Neural crest cell (in vitro differentiated cells): ENCODE data around the gene NDUFAF2. TPM values are rescaled to one million over a fixed set of nuclear protein-coding genes. Genes with fewer than 3 reads are reported as not detected.

Experiments
- DNase-seq: peaks from one replicate; pipeline ENCODE4 v3.0.0; 2021; ENCODE audit warnings: low read depth, mixed read lengths, low spot score
- H3K27ac Mint-ChIP-seq: one replicate; pipeline ENCODE4 v1.8.0; 2021; ENCODE audit warnings: mild to moderate bottlenecking, mixed read lengths; ENCODE audit not compliant: unreplicated experiment
- H3K27me3 Mint-ChIP-seq: 2 replicates; pipeline ENCODE4 v1.8.0; 2021; ENCODE audit warnings: low read depth, mild to moderate bottlenecking, mixed read lengths
- H3K36me3 Mint-ChIP-seq: 2 replicates; pipeline ENCODE4 v1.8.0; 2021; ENCODE audit warnings: low read depth, mild to moderate bottlenecking, mixed read lengths
- H3K4me1 Mint-ChIP-seq: 2 replicates; pipeline ENCODE4 v1.8.0; 2021; ENCODE audit warnings: mixed read lengths
- H3K4me3 Mint-ChIP-seq: one replicate; pipeline ENCODE4 v1.8.0; 2021; ENCODE audit warnings: mild to moderate bottlenecking, mixed read lengths
- H3K9me3 Mint-ChIP-seq: 2 replicates; pipeline ENCODE4 v1.8.0; 2021; ENCODE audit warnings: mixed read lengths
- total RNA-seq: library from RNA; stranded (reverse); gene quantifications from 2 replicates; pipeline ENCODE4 v1.2.1, GENCODE V29; 2021
- TF ChIP-seq, protein P1 (sequence below): fragments of 200-600 bp; sonication (generic); conservative IDR thresholded peaks from 2 replicates; pipeline ENCODE4 v1.5.0; 2021; ENCODE audit warnings: antibody characterized with exemption, mild to moderate bottlenecking

NDUFAF2 gene
- total RNA-seq, 1 donor from 2014 or later: 37.7 TPM

GRCh38 chr5:61171479-61171878 is 226.5 kb downstream of the NDUFAF2 start:
- no peaks in the 10 kb centered on the region for H3K27me3 Mint-ChIP-seq
- H3K4me3 Mint-ChIP-seq: no peak overlapping the region
- no peak overlapping the region for H3K27ac Mint-ChIP-seq
- peaks cover 4% of the 10 kb centered on the region for H3K4me1 Mint-ChIP-seq
- no peaks in the 10 kb centered on the region for H3K9me3 Mint-ChIP-seq
- TF ChIP-seq, protein P1, sequence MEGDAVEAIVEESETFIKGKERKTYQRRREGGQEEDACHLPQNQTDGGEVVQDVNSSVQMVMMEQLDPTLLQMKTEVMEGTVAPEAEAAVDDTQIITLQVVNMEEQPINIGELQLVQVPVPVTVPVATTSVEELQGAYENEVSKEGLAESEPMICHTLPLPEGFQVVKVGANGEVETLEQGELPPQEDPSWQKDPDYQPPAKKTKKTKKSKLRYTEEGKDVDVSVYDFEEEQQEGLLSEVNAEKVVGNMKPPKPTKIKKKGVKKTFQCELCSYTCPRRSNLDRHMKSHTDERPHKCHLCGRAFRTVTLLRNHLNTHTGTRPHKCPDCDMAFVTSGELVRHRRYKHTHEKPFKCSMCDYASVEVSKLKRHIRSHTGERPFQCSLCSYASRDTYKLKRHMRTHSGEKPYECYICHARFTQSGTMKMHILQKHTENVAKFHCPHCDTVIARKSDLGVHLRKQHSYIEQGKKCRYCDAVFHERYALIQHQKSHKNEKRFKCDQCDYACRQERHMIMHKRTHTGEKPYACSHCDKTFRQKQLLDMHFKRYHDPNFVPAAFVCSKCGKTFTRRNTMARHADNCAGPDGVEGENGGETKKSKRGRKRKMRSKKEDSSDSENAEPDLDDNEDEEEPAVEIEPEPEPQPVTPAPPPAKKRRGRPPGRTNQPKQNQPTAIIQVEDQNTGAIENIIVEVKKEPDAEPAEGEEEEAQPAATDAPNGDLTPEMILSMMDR: no peak
- no peak for DNase-seq
- H3K36me3 Mint-ChIP-seq: peaks cover 2% of the 10 kb centered on the region

GRCh38 chr5:61176631-61177030 is 231.6 kb downstream of the NDUFAF2 start:
- TF ChIP-seq, protein P1: no peak
- Mint-ChIP-seq H3K27ac (no peak overlapping the region), H3K4me3 (no peak overlapping the region), H3K36me3 (no peaks in the 10 kb centered on the region), H3K27me3 (no peaks in the 10 kb centered on the region), H3K9me3 (no peaks in the 10 kb centered on the region), H3K4me1 (no peaks in the 10 kb centered on the region)
- DNase-seq: no peak

DNA sequence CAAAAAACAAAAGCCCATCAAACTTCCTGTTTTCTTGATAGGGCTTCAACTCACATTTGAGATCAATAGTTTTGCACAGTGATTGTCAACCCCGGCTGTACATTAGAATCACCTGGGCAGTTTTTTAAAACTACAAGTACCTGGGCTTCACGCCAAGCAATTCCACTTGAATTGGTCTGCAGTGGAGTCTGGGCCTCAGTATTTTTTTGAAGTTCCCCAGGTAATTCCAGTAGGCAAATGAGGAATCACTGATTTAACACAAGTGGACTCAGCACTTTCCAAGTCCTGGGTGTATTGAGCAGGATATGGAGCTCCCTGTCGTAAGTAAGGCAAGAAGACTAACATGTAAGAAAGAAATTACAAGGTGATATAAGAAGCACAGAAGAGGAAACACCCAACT is 232.1 kb downstream of the NDUFAF2 start:
- Mint-ChIP-seq H3K27me3 (no peaks in the 10 kb centered on the region), H3K27ac (no peak overlapping the region), H3K9me3 (no peaks in the 10 kb centered on the region), H3K36me3 (no peaks in the 10 kb centered on the region), H3K4me1 (no peaks in the 10 kb centered on the region), H3K4me3 (no peak overlapping the region)
- DNase-seq: no peak
- TF ChIP-seq, protein P1: no peak

DNA sequence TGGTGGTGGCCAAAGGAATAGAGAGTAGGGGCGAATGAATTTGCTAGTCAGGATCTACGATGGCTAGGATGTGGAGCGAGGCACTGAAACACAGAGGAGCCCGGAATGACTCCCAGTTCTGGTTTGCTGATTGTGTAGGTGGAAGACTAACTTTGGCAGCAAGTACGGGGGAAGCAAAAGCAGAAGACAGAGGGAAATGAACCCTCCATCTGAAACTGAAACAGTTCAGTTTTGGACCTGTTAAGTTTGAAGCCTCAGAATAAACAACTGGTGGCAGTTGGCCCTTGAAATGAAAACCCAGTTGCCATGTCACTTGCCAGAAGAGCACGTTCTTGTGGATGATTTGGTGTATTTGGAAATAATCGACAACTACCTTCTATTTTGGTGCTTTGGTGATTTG is 232.7 kb downstream of the NDUFAF2 start:
- Mint-ChIP-seq H3K4me1 (no peaks in the 10 kb centered on the region), H3K4me3 (no peak overlapping the region), H3K27me3 (no peaks in the 10 kb centered on the region), H3K27ac (no peak overlapping the region), H3K9me3 (no peaks in the 10 kb centered on the region), H3K36me3 (no peaks in the 10 kb centered on the region)
- TF ChIP-seq, protein P1: no peak
- no peak for DNase-seq

DNA sequence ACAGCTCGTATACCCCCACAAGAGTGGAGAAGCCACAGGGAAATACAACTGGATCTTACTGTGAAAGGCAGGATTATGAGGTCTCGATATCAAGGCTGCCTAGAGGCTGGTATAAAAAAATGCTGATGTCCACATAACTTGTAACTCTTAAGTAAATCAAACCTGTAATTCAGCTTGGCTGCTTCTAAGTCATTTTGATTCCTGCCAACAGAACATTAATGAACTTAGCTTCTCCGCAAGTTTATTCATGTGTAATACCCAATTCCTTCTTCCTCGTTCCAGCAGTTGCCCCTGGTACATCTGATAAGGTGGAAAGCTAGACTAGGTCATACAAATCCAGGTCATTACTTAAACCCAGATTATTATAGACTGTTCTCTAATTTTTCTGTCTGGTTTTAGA is 233.7 kb downstream of the NDUFAF2 start:
- Mint-ChIP-seq H3K27me3 (no peaks in the 10 kb centered on the region), H3K4me3 (no peak overlapping the region), H3K27ac (no peak overlapping the region), H3K36me3 (no peaks in the 10 kb centered on the region), H3K4me1 (no peaks in the 10 kb centered on the region), H3K9me3 (no peaks in the 10 kb centered on the region)
- no peak for DNase-seq
- TF ChIP-seq, protein P1: no peak

GRCh38 chr5:61180886-61181285 is 235.9 kb downstream of the NDUFAF2 start:
- no peak overlapping the region for H3K4me3 Mint-ChIP-seq
- DNase-seq: no peak
- no peaks in the 10 kb centered on the region for H3K36me3 Mint-ChIP-seq
- no peak overlapping the region for H3K27ac Mint-ChIP-seq
- no peaks in the 10 kb centered on the region for H3K4me1 Mint-ChIP-seq
- H3K9me3 Mint-ChIP-seq: no peaks in the 10 kb centered on the region
- no peaks in the 10 kb centered on the region for H3K27me3 Mint-ChIP-seq
- TF ChIP-seq, protein P1: no peak
